Measurements from ENCODE around the gene CEP55.

Gene CEP55

GRCh38 chr10:93471110-93471651, 25.2 kb upstream of the CEP55 start:
- peak in 1 of 5 donors; percentile 29 for DNase-seq

GRCh38 chr10:93473161-93473560, 23.3 kb upstream of the CEP55 start:
- no peak for DNase-seq

- DNase-seq: no peak
Measured at GRCh38 chr10:93473804-93474472, 22.5 kb upstream of the CEP55 start.

- DNase-seq: no peak
Measured at GRCh38 chr10:93475227-93475626, 21.2 kb upstream of the CEP55 start.

- DNase-seq: no peak
Measured at GRCh38 chr10:93475871-93476270, 20.5 kb upstream of the CEP55 start.

- DNase-seq: no peak
Measured at GRCh38 chr10:93476756-93477155, 19.7 kb upstream of the CEP55 start.

GRCh38 chr10:93478873-93479272, 17.5 kb upstream of the CEP55 start:
- no peak for DNase-seq

- DNase-seq: no peak
Measured at GRCh38 chr10:93481637-93482144, 14.7 kb upstream of the CEP55 start.

GRCh38 chr10:93482145-93482834, 14.1 kb upstream of the CEP55 start, which contains the start of gene MYOF:
TSS of gene MYOF (minus strand) at chr10:93482334. CDS start at chr10:93482194, 140 bp downstream.
- peak in 4 of 5 donors; percentile 7 to 81 (median 30) for DNase-seq

GRCh38 chr10:93485690-93486089, 10.7 kb upstream of the CEP55 start:
- DNase-seq: no peak

GRCh38 chr10:93488956-93489528, 7.4 kb upstream of the CEP55 start:
- no peak for DNase-seq

- DNase-seq: no peak
Measured at GRCh38 chr10:93491602-93492121, 4.8 kb upstream of the CEP55 start.

- no peak for DNase-seq
Measured at GRCh38 chr10:93493162-93493561, 3.2 kb upstream of the CEP55 start.

GRCh38 chr10:93494494-93494893, 1.9 kb upstream of the CEP55 start:
- DNase-seq: no peak

GRCh38 chr10:93495654-93496321, 624 bp upstream of the CEP55 start:
- DNase-seq: peak in 2 of 5 donors; percentile 7 to 26

GRCh38 chr10:93498166-93498565, 1.8 kb downstream of the CEP55 start:
- DNase-seq: no peak

GRCh38 chr10:93501650-93502049, 5.2 kb downstream of the CEP55 start:
- DNase-seq: no peak

- peak in 1 of 5 donors; percentile 43 for DNase-seq
Measured at GRCh38 chr10:93503075-93503474, 6.7 kb downstream of the CEP55 start.

- DNase-seq: no peak
Measured at GRCh38 chr10:93505075-93505474, 8.7 kb downstream of the CEP55 start.

- DNase-seq: peak in 1 of 5 donors; percentile 31
Measured at GRCh38 chr10:93509816-93510215, 13.4 kb downstream of the CEP55 start.

- DNase-seq: no peak
Measured at GRCh38 chr10:93512565-93512964, 16.2 kb downstream of the CEP55 start.

GRCh38 chr10:93513091-93513490, 16.7 kb downstream of the CEP55 start:
- no peak for DNase-seq

GRCh38 chr10:93514521-93514920, 18.1 kb downstream of the CEP55 start:
- no peak for DNase-seq

Data from T-helper 1 cell (primary cell).